Neutrophil (primary cell): ENCODE data around the gene USH1C.

Source experiments
- H3K27ac ChIP-seq: fragments of 200-600 bp; sonication (generic); 2 replicates; pipeline ENCODE4 v1.5.1; 2016; ENCODE audit warnings: mild to moderate bottlenecking, moderate library complexity
- H3K27me3 ChIP-seq: fragments of 200-600 bp; sonication (generic); 2 replicates; pipeline ENCODE4 v1.6.0; 2016; ENCODE audit warnings: mild to moderate bottlenecking
- H3K36me3 ChIP-seq: fragments of 200-600 bp; sonication (generic); 2 replicates; pipeline ENCODE4 v1.5.1; 2017
- H3K4me1 ChIP-seq, 2 experiments: fragments of 200-600 bp in 1 of 2; sonication (generic) in 1 of 2; 1 replicate in 1 of 2; 2 replicates in 1 of 2; pipeline versions ENCODE4 v1.5.1 to v1.6.1; 2013 to 2016; ENCODE audit warnings: low read depth in 1 of 2, low read length in 1 of 2, mild to moderate bottlenecking in 1 of 2, moderate library complexity in 1 of 2; ENCODE audit not compliant: control insufficient read depth in 1 of 2, insufficient read depth in 1 of 2
- H3K4me3 ChIP-seq, 2 experiments: fragments of 200-600 bp in 1 of 2; sonication (generic) in 1 of 2; 1 replicate in 1 of 2; 2 replicates in 1 of 2; pipeline ENCODE4 v1.5.1; 2013 to 2016; ENCODE audit warnings: low read depth in 1 of 2, low read length in 1 of 2, mild to moderate bottlenecking in 1 of 2, moderate library complexity in 1 of 2
- H3K9me3 ChIP-seq: fragments of 200-600 bp; sonication (generic); 2 replicates; pipeline ENCODE4 v1.5.1; 2016
- TF ChIP-seq, protein P1 (sequence below): fragments of 200-600 bp; sonication (generic); IDR thresholded peaks from 2 replicates; pipeline ENCODE4 v1.5.1; 2016; ENCODE audit warnings: antibody characterized with exemption

The USH1C gene

DNA sequence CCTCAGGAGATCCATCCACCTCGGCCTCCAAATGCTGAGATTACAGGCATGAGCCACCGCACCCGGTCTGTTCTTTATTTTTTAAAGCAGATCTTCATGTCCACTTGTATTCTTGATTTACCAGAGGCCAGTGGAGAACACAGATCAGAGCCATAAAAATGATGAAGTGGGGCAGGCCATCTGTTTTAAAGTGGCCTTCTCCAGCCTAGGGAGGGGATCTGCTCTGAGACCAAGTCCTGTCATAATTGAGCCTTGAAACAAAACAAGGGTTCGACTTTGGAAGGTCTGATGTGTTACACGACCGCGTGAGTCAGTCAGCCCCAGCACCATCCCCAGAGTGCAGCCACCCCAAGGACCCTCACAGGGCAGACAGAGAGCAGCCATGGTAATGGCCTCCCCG is 95.1 kb downstream of the USH1C start:
- Histone ChIP-seq H3K4me3 (no peak overlapping the region), H3K9me3 (no peaks in the 10 kb centered on the region), H3K4me1 (no peaks in the 10 kb centered on the region), H3K27me3 (no peaks in the 10 kb centered on the region), H3K36me3 (no peaks in the 10 kb centered on the region), H3K27ac (no peak overlapping the region)
- TF ChIP-seq, protein P1, sequence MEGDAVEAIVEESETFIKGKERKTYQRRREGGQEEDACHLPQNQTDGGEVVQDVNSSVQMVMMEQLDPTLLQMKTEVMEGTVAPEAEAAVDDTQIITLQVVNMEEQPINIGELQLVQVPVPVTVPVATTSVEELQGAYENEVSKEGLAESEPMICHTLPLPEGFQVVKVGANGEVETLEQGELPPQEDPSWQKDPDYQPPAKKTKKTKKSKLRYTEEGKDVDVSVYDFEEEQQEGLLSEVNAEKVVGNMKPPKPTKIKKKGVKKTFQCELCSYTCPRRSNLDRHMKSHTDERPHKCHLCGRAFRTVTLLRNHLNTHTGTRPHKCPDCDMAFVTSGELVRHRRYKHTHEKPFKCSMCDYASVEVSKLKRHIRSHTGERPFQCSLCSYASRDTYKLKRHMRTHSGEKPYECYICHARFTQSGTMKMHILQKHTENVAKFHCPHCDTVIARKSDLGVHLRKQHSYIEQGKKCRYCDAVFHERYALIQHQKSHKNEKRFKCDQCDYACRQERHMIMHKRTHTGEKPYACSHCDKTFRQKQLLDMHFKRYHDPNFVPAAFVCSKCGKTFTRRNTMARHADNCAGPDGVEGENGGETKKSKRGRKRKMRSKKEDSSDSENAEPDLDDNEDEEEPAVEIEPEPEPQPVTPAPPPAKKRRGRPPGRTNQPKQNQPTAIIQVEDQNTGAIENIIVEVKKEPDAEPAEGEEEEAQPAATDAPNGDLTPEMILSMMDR: no peak

DNA sequence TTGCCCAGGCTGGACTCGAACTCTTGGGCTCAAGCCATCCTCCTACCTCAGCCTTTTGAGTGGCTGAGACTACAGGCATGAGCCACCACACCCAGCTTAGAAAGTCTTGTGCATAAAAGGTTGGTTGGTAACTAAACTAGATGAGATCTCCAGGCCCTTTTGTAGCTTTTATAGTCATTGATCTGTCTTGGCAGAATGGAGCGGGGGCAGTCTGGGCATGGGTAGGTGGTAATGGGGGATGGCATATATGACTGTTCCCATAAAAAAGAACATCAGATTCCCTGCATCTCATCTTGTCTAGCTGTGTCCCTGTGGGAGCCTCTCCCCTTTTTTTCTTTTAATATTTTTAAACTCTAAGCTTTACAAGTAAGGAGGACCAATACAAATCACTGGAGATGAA is 97.7 kb downstream of the USH1C start:
- no peaks in the 10 kb centered on the region for H3K9me3 ChIP-seq
- no peak overlapping the region for H3K4me3 ChIP-seq
- H3K27ac ChIP-seq: no peak overlapping the region
- TF ChIP-seq, protein P1: no peak
- H3K27me3 ChIP-seq: no peaks in the 10 kb centered on the region
- H3K36me3 ChIP-seq: no peaks in the 10 kb centered on the region
- H3K4me1 ChIP-seq: no peaks in the 10 kb centered on the region

DNA sequence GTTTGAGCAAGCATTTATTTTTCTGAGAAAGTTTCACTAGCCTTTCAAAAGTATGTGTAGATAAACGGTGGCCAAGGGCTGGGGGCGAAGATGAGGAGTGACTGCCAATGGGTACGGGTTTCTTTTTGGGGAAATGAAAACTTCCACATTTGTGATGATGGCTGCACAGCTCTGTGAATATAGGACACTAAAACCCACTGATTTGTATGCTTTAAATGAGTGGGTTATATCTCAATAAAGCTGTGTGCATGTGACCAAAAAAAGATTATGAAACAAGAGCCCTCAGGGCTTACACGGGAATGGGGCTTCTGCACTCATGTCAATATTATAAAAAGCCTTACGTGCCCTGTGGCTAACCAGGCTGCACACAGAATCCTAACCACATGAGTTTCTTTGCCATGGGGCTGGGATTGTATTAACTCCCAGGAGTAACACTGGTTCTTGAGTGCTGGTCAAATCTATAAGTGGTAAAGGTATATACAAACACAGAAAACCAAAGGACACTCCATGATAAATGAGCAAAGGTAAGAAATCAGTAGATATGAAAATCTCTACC is 98.9 kb downstream of the USH1C start:
- TF ChIP-seq, protein P1: no peak
- Histone ChIP-seq H3K36me3 (no peaks in the 10 kb centered on the region), H3K27ac (no peak overlapping the region), H3K4me1 (no peaks in the 10 kb centered on the region), H3K27me3 (no peaks in the 10 kb centered on the region), H3K9me3 (no peaks in the 10 kb centered on the region), H3K4me3 (no peak overlapping the region)

DNA sequence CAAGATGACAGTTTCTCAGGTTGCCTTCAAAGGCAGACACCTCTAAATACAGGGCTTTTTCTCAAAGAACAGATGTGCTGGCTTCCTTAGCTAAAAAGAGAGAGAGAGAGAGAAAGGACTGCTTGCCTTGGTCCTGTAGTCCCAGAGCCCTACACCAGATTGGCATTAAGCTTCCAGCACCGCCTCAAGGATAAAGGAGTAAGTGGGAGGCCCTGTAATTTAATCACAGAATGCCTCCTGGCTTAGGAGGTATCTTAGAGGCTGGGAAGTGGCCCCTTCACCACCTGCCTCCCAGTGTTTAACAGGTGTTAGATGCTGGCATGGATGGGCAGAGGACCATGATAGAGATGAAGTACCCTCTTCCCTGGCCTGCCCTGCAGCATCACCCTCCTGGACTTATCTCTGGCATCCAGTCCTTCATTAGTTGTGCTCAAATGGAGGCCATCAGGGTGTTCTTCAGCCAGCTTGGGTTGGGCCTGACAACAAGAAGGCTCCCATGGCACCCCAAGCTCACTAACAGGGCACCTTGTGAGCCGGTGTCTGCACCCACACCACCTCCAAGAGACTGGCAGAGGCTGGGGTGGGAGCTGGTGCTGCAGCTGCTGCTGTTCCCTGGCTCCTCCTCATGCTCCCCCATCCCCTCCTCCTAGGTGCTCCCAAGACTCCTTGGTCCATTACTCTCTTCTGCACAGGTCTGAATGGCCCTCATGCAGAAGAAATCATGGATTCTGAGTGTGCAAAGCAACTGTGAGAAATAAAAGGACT is 100.1 kb downstream of the USH1C start:
- Histone ChIP-seq H3K27me3 (no peaks in the 10 kb centered on the region), H3K36me3 (no peaks in the 10 kb centered on the region), H3K4me1 (no peaks in the 10 kb centered on the region), H3K4me3 (no peak overlapping the region), H3K9me3 (no peaks in the 10 kb centered on the region), H3K27ac (no peak overlapping the region)
- TF ChIP-seq, protein P1: no peak
